Urinary bladder (tissue), 4 donors: ENCODE measurements around the gene CDS2. TPM values are rescaled to one million over a fixed set of nuclear protein-coding genes. Genes with fewer than 3 reads are reported as not detected.

Source experiments
- DNase-seq: peaks from one replicate; pipeline ENCODE4 v3.0.0-alpha.2; 2015; ENCODE audit errors: extremely low spot score
- H3K27ac ChIP-seq: one replicate; pipeline ENCODE4 v1.5.1; 2013; ENCODE audit warnings: low read depth, mild to moderate bottlenecking, moderate library complexity
- H3K36me3 ChIP-seq: one replicate; pipeline ENCODE4 v1.6.1; 2013; ENCODE audit warnings: mild to moderate bottlenecking, moderate library complexity; ENCODE audit not compliant: insufficient read depth
- H3K4me1 ChIP-seq: one replicate; pipeline ENCODE4 v1.6.1; 2013; ENCODE audit warnings: mild to moderate bottlenecking, moderate library complexity; ENCODE audit not compliant: insufficient read depth
- H3K4me3 ChIP-seq: one replicate; pipeline ENCODE4 v1.5.1; 2013; ENCODE audit warnings: low read depth, low read length
- WGBS: extraction: QIAGEN DNeasy Blood & Tissue Kit; methylation state at CpG from one replicate; pipeline ENCODE4 v1.1.7; 2013; 5-methylcytosine and 5-hydroxymethylcytosine counted together
- polyA plus RNA-seq: library from polyadenylated mRNA; stranded (reverse); fragments of 200-250 nt; gene quantifications from one replicate; pipeline ENCODE4 v1.2.3, GENCODE V29; 2013
- total RNA-seq: library from RNA; depleted of rRNA; stranded (reverse); fragments of >200 nt; gene quantifications from one replicate; pipeline ENCODE4 v1.2.3, GENCODE V29; 2014
- donor health status: healthy with polysubstance abuse.
- donor health status: healthy.

CDS2 gene
- total and polyA plus RNA-seq, 2 donors: 22.1 to 36.9 TPM

DNA sequence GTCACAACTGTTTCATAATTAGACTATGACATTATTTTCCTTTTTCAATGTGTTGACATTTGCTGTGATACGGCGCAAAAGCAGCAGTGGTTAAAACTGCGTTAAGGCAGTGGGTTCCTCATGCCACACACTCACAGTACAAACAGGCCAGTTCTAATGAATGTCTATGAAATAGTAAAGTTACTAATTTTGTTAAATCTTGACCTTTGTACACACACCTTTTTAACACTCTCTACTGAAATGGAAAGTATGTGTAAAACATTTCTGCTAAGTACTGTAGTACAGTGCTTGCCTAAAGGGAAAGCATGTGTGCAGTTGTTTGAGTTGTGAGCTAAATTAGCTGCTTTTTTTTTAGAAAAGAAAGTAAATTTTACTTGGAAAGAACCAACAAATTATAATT lies 60.3 kb downstream of the CDS2 start:
- no peak for DNase-seq
- WGBS: 93% methylated on average over 3 of the region's 3 CpGs
- H3K4me1 ChIP-seq: no peaks in the 10 kb centered on the region
- no peak overlapping the region for H3K4me3 ChIP-seq
- H3K27ac ChIP-seq: no peak overlapping the region
- H3K36me3 ChIP-seq: no peaks in the 10 kb centered on the region

DNA sequence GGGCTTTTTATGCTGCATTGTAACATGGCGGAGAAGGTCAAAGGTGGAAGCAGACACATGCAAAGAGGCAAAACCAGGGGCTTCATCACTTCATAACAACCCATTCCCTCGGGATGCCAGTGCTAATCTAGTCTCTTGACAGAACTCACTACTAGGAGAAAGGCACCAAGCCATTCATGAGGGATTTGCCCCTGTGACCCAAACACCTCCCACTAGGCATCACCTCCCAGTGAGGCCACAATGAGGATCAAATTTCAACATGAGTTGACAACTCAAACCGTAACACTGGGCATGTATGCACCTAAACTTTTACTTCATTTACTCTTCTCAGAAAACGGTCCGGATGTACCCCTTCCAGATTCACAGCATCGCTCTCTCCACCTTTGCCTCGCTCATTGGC lies 61.9 kb downstream of the CDS2 start:
- WGBS: 77% methylated on average over 7 of the region's 7 CpGs
- Histone ChIP-seq H3K4me1 (no peaks in the 10 kb centered on the region), H3K36me3 (no peaks in the 10 kb centered on the region), H3K27ac (no peak overlapping the region), H3K4me3 (no peak overlapping the region)
- DNase-seq: no peak

DNA sequence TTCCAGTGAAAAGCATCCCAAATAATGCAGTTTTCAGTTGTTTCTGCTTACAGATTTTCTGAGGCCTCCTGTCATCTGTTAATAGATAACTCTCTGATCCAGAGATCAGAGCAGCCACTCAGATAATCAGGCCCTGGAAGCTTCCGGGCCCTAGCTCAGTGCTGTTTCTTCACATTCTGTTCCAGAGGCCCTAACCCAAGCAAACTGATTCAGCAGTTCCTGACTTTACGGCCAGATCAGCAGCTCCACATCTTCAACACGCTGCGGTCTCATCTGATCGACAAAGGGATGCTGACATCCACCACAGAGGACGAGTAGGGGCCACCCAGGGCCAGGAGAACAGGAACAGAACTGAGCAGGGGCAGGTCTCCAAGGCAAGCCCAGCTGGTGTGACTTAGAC lies 63.1 kb downstream of the CDS2 start:
- Histone ChIP-seq H3K4me1 (no peaks in the 10 kb centered on the region), H3K27ac (no peak overlapping the region), H3K4me3 (no peak overlapping the region), H3K36me3 (no peaks in the 10 kb centered on the region)
- WGBS: 89% methylated on average over 6 of the region's 6 CpGs
- no peak for DNase-seq

DNA sequence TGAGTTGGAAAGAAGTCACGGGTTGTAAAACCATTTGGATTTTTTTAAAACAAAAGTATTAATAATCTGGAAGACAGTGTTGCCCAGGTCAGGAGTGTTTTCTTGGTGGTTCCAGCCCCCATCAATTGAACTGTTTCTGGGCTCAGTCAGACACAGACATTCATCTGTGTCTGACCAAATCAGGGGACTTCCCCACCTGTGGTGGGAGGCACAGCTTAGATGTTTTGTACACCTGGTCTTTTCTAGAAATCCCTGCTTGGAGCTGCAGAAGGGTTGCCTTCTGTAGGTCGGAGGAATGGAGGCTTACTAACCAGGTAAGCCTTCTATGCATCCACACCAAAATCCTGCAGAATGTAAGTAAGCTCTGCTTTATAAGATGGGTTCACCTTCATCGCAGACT lies 63.6 kb downstream of the CDS2 start:
- Histone ChIP-seq H3K4me3 (no peak overlapping the region), H3K27ac (no peak overlapping the region), H3K36me3 (no peaks in the 10 kb centered on the region), H3K4me1 (no peaks in the 10 kb centered on the region)
- 87% methylated on average over 3 of the region's 3 CpGs for WGBS
- no peak for DNase-seq

DNA sequence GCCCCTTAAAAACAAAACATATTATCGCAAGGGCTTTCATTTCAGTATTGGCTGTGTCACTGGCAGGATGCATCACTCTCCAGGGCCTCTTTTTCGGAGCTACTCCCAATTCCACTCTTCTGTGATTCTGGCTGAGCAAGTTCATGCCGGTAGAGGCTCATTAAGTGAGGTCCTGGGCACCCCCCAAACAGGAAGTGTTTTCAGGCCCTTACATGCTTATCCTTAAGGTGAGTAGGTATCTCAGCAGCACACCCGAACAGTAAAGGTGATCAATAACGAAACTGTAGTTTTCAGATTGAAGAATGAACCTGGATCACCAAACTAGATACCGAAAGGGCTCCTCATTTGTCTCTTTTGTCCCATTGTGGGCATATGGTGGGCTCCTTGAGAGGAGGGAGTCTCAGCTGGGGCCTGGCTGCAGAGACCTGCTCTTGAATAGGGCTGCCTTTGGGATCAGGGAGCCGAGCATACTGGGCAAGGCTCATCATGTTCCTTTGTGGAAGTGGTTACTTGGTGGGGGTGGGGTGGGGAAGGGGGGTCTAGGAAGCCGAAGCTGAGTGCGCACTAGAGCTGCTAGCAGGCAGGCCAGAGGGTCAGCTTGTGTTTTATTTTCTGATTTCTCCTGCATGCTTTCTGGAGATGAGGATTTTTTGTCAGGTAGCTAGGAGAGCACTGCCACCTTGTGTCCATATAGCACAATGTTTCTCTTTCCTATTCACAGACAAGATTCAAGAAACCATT lies 65.2 kb downstream of the CDS2 start:
- peak; percentile 77 for DNase-seq
- WGBS: 43% methylated on average over 9 of the region's 9 CpGs
- H3K36me3 ChIP-seq: no peaks in the 10 kb centered on the region

DNA sequence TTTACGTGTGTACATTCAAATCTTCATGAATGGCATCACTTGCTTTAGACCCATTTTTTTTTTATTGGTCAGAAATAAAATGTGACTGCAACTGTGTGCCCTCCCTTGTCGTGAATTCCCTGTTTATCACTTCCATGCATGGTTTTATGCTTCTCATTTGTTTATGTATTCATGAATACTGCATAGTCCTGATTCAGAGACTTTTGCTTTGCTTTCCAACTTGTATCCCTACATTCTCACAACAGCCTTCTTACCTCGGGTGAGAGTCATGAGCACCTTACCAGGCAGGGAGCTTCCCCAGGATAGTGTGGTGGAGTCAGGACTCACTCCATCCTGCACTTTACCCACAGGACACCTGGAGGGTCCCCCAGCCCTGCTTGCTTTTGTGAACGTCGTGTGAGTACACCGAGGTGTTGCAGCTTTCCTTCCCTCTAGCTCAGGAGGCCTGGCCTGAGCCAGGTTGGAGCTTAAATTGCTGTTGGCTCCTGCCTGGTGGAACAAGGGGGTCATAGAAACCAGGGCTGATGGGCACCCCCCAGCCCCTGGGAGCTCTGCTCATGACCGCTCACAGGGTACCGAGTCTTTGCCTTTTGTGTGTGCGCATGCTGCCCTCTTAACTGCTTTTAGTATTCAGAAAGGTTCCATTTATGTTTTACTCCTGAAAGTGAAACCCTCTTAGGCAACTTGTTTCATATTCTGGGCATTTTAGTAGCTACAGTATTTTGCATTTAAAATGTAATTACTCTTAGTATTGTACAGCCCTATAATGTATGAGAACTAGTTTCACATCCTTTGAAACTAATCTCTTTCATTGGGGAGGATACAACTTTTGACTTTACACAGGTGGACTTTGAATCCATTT lies 66.0 kb downstream of the CDS2 start:
- H3K4me1 ChIP-seq: no peaks in the 10 kb centered on the region
- H3K36me3 ChIP-seq: no peaks in the 10 kb centered on the region
- 62% methylated on average over 9 of the region's 9 CpGs for WGBS
- DNase-seq: no peak
- no peak overlapping the region for H3K27ac ChIP-seq
- H3K4me3 ChIP-seq: no peak overlapping the region

More for the DNA sequence above, 65.2 kb downstream of the CDS2 start:
- no peaks in the 10 kb centered on the region for H3K4me1 ChIP-seq
- H3K27ac ChIP-seq: no peak overlapping the region
- no peak overlapping the region for H3K4me3 ChIP-seq

DNA sequence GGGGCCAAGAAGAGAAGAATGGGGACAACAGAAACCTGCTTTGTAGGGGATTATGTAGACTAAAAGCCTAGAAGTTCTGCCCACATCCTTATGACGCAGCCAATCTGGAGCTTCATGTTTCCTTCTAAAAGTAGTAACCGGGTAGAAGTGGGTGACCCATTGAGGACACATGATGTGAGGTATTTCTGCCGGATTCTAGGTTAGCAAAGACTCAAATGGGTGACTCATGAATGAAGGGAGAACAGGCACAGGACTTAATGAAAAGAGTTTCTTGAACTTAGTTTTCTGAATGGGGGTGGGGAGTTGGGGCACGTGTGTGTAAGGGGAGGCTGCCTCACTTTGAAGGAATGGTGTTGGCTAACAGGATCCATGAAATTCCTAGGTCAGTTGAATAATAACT lies 68.8 kb downstream of the CDS2 start:
- Histone ChIP-seq H3K36me3 (no peaks in the 10 kb centered on the region), H3K4me3 (no peak overlapping the region), H3K4me1 (no peaks in the 10 kb centered on the region), H3K27ac (no peak overlapping the region)
- 84% methylated on average over 4 of the region's 4 CpGs for WGBS
- no peak for DNase-seq

DNA sequence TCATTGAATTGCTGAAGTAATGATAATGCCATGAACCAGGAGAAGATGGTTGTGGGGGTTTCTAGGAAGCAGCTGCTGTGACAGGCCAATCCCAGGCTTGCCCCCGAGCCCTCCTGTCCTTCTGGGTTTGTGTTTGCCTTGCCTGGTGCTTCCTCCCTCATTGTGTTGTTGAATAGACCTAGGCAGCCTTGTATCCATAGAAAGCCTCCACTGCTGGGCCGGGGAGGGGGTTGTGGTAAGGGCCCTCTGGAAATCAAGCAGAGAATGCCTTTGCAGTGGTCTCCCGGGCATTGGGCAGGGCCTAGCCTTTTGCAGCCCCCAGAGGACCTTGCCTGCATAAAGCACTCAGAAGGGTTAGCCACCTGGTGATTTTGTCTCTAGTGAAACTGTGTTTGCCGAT lies 69.3 kb downstream of the CDS2 start:
- H3K4me3 ChIP-seq: no peak overlapping the region
- DNase-seq: no peak
- H3K36me3 ChIP-seq: no peaks in the 10 kb centered on the region
- H3K27ac ChIP-seq: no peak overlapping the region
- H3K4me1 ChIP-seq: no peaks in the 10 kb centered on the region
- WGBS: 75% methylated on average over 4 of the region's 4 CpGs

DNA sequence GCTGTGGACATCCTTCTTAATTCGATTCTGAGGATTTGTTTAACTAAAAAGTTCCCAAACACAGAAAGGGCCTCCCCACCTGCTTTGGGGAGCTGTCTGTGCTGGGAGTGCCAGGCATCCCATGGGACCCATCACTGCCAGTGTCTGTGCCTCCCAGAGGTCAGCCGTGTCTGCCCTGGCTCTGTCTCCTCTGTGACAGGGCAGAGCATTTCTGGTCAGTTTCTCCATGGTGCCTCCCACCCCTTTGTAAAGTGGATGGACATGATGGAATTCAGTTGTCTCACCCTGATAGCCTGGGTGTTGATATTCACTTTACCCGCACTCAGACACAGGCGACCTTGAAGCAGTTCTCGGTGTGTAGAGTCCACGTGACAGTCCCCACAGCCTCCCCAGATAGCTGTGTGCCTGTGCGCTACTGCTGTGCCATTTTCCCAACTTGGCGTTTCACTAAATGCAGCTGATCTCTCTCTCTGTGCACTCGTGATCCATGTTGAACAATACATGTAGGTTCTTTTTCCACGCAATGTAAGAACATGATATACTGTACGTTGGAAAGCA lies 70.5 kb downstream of the CDS2 start:
- no peaks in the 10 kb centered on the region for H3K4me1 ChIP-seq
- no peak for DNase-seq
- WGBS: 90% methylated on average over 11 of the region's 11 CpGs
- no peaks in the 10 kb centered on the region for H3K36me3 ChIP-seq
- H3K4me3 ChIP-seq: no peak overlapping the region
- H3K27ac ChIP-seq: no peak overlapping the region

DNA sequence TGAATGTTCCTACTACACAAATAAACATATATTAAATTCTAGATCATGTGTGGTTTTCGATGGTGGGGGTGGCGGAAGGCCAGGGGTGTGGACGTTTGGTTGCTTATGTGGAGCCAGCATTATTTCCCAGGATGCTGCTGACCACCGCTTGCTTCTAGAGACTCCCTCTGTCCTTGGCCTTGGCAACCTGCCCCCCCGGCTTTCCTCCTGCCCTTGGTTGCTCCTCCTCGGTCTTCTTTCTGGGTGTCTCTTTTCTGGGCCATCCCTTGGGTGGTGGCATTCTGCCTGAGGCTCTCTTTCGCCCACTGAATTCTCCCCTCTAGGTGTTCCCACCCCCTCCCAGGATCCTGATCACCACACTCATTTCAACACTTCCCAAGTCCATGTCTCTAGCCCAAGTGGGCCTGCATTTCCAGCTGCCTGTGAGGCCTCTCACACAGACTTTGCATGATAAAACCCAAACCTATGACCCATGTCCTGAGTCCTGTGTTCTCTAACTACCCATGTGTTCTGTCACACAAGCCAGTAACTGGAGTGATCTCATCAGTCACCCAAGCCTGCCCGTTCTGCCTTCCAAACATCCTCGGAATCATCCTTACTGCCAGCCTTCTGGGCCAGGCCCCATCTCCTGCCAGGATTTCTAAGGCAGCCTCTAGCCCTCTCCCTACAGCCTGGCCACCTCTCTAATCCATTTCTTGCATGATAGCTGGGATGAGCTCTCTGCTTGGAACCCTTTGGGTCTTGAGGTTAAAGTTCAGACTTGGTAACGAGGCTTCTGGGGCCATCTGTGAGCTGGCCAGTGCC lies 71.2 kb downstream of the CDS2 start:
- Histone ChIP-seq H3K27ac (no peak overlapping the region), H3K36me3 (no peaks in the 10 kb centered on the region), H3K4me1 (no peaks in the 10 kb centered on the region), H3K4me3 (no peak overlapping the region)
- 82% methylated on average over 10 of the region's 10 CpGs for WGBS
- DNase-seq: no peak

DNA sequence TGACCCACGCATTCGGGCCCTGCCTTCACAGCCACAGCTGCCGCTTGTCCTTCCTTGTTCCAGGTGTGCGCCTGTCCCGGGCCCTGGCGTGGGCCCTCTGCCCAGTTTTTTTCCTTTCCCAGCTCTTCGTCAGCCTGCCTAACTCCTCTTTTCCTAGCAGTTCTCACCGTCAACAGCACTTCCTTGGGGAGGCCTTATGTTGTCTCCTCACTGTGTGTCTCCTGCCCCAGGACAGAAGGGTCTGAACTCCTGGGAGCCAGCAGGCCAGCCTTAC lies 71.8 kb downstream of the CDS2 start:
- Histone ChIP-seq H3K27ac (no peak overlapping the region), H3K4me1 (no peaks in the 10 kb centered on the region), H3K4me3 (no peak overlapping the region), H3K36me3 (no peaks in the 10 kb centered on the region)
- 90% methylated on average over 8 of the region's 8 CpGs for WGBS
- DNase-seq: no peak

DNA sequence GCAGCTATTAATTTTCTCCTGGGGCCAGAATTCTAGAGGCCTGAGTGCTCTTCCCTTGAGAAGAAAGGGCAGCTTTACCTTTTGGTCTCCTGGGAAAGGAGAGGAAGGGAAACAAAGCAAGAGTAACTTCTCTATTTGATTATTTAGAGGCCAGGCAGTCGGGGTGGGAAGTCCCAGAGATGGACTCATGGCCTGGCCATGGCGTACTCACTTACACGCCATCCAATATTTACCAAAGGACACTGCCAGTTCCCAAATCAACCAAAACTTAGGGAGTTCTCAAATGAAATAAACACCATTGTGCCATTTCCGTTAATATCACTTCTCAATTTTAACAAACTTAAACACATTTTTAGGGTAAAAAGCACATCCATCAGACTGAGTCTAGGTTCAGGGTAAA lies 76.6 kb downstream of the CDS2 start:
- Histone ChIP-seq H3K36me3 (no peaks in the 10 kb centered on the region), H3K27ac (no peak overlapping the region), H3K4me1 (no peaks in the 10 kb centered on the region), H3K4me3 (no peak overlapping the region)
- no peak for DNase-seq
- WGBS: 92% methylated on average over 4 of the region's 4 CpGs

DNA sequence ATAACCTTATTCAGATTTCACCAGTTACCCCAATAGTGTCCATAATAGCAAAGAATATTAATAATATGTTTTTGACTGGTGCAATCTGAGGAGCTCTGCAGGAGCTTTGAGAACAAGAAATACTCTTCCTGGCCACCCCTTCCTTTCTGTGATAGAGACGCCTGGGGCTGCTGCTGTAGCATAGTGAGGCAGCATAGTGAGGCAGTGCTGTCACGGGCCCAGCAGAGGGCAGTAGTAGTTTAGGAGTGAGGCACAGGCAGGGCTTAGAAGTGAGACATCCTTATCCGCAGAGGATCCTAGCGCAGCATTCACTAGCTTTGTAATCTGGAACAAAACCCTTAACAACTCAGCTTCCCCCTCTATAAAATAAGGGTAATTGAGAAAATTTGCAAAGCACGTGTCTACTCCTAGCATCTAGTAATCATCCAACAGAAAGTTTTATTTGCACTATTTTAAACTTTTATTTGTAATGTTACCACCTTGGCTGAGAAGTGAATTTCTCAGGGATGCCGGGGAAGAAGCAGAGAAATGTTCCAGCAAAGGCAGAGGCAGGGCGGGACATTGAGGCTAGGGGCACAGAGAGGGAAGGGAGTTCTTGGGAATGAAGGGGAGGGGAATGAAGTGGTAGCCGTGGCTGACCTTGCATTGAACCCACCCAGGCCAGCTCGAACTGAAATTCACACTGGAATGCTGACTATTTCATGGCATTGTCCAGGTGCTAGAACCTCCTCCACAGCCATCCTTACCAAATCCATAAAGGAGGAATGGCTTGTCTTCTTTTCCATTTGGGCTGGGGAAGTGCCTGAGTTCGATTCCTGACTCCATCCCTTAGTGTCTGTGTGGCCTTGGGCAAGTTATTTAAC lies 78.8 kb downstream of the CDS2 start:
- 28% methylated on average over 10 of the region's 10 CpGs for WGBS

More for the DNA sequence above, 78.8 kb downstream of the CDS2 start:
- Histone ChIP-seq H3K27ac (no peak overlapping the region), H3K4me1 (no peaks in the 10 kb centered on the region), H3K4me3 (no peak overlapping the region), H3K36me3 (no peaks in the 10 kb centered on the region)
- peak; percentile 14 for DNase-seq
